Ascending aorta (tissue), 2 donors: ENCODE data around the gene ZFAND2B. TPM values are rescaled to one million over a fixed set of nuclear protein-coding genes. Genes with fewer than 3 reads are reported as not detected.
A peak's percentile ranks its signal among the peaks of the same experiment; 100 is the strongest.

Experiments
- DNase-seq, 2 donors: peaks; one replicate each; pipeline ENCODE4 v3.0.0-alpha.2; 2019; ENCODE audit warnings: low spot score in 2 of 2
- H3K27ac ChIP-seq, 2 donors: fragments of 200-600 bp; sonication (generic); one replicate each; pipeline ENCODE4 v1.5.1; 2016 to 2017; ENCODE audit warnings: mild to moderate bottlenecking in 1 of 2
- H3K27me3 ChIP-seq: fragments of 200-600 bp; sonication (generic); one replicate; pipeline ENCODE4 v1.5.1; 2017
- H3K36me3 ChIP-seq, 2 donors: fragments of 200-600 bp; sonication (generic); one replicate each; pipeline ENCODE4 v1.5.1; 2016
- H3K4me1 ChIP-seq, 2 donors: fragments of 200-600 bp; sonication (generic); one replicate each; pipeline ENCODE4 v1.5.1; 2016 to 2017; ENCODE audit warnings: mild to moderate bottlenecking in 1 of 2
- H3K4me3 ChIP-seq, 2 donors: fragments of 200-600 bp; sonication (generic); one replicate each; pipeline ENCODE4 v1.5.1; 2016 to 2017; ENCODE audit warnings: mild to moderate bottlenecking in 1 of 2
- H3K9me3 ChIP-seq, 2 donors: fragments of 200-600 bp; sonication (generic); one replicate each; pipeline ENCODE4 v1.5.1; 2016
- CTCF ChIP-seq, 3 experiments: fragments of 200-600 bp in 2 of 3; fragments of 450-650 bp in 1 of 3; sonication (generic) in 2 of 3; IDR thresholded peaks; one replicate each; pipeline ENCODE4 v1.5.1; 2016 to 2019; ENCODE audit warnings: antibody characterized with exemption in 3 of 3, mild to moderate bottlenecking in 1 of 3, moderate library complexity in 1 of 3
- intact Hi-C: fragments of 100-400 bp; cut with DNase I; formaldehyde crosslinking; loops from one replicate; pipeline ENCODE4 v1.15.1; 2023
- total RNA-seq: library from RNA; depleted of rRNA; stranded (reverse); fragments of >200 nt; gene quantifications from one replicate; pipeline ENCODE4 v1.1.0, GENCODE V29; 2016

The ZFAND2B gene
- total RNA-seq, 1 donor from 2014 or later: 225 TPM

DNA sequence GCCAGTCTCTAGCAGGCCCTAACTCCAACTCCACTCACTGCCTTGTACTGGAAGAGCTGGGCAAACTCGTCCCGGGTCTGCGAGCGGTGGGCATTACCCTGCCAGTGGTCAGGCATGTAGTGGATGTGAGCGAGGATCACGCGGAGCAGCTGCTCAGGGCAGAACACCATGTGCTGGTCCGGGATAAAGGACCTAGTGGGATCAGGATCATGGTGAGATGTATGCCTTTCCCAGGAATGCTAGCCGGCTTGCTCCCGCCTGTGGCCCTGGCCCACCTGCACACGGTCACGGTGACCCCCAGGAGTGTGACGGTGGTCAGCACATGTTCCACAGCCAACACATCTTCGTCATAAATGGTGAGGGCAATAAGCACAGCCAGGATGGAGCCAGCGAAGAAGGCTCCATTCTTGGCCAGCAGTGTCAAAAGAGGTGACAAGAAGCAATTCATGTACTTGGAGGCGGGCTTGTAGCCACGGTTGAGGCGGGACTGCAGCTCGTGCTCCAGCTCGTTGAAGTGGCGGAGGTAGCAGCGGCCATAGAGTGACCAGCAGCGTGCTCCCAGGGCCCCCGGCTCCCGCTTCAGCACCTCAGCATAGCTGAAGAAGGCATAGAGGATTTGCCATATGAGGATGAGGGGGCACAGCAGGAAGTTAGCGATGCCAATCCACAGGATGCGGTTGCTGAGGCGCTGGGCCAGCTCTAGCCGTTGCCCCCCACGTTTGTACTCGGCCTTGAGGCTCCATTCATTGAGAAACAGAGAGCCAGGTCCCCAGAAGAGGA is 17.4 kb downstream of the ZFAND2B start:
- Histone ChIP-seq H3K4me3 (no peak overlapping the region), H3K9me3 (no peaks in the 10 kb centered on the region), H3K36me3 (peaks cover 61 to 68% of the 10 kb centered on the region in 2 donors), H3K27me3 (no peaks in the 10 kb centered on the region), H3K27ac (no peak overlapping the region), H3K4me1 (peaks cover 11 to 24% of the 10 kb centered on the region in 2 donors)
- intact Hi-C loops: no loop called here
- no peak for DNase-seq
- TF ChIP-seq CTCF (IDR thresholded peaks at IDR 0.05): no peak

DNA sequence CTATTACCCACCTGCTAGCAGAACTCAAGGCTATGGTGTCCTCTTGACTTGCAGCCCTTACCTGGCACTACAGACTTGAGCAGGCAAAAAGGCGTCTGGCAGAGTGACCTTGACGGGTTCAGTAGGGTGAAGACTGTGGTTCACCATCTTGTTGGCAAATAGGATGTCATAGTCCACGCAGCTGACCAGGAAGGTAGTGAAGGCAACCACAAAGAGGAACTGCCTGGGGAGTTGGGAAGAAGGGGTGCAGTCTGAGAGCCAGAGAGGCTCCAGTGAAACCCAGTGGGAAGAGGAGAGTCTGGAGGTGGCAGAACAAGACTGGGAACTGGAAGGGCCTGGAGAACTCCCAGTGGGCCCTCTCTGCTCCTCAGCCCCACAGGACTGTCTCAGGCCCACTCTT is 18.8 kb downstream of the ZFAND2B start:
- no peak overlapping the region for H3K27ac ChIP-seq
- peaks cover 4 to 12% of the 10 kb centered on the region in 2 donors for H3K4me1 ChIP-seq
- peaks cover 54 to 62% of the 10 kb centered on the region in 2 donors for H3K36me3 ChIP-seq
- TF ChIP-seq CTCF (IDR thresholded peaks at IDR 0.05): no peak
- intact Hi-C loops: no loop called here
- no peak for DNase-seq
- no peak overlapping the region for H3K4me3 ChIP-seq
- H3K9me3 ChIP-seq: no peaks in the 10 kb centered on the region
- no peaks in the 10 kb centered on the region for H3K27me3 ChIP-seq

- Histone ChIP-seq H3K36me3 (peaks cover 32 to 44% of the 10 kb centered on the region in 2 donors), H3K27me3 (no peaks in the 10 kb centered on the region), H3K4me1 (peaks cover 4 to 23% of the 10 kb centered on the region in 2 donors), H3K9me3 (no peaks in the 10 kb centered on the region), H3K27ac (peak overlapping the region; percentile 93 to 97), H3K4me3 (peak overlapping the region; percentile 66 to 96)
- TF ChIP-seq CTCF (IDR thresholded peaks at IDR 0.05): no peak
- no peak for DNase-seq
- intact Hi-C loops: no loop called here
These were observed 21.7 kb downstream of the ZFAND2B start for GRCh38 chr2:219228041-219228910.

DNA sequence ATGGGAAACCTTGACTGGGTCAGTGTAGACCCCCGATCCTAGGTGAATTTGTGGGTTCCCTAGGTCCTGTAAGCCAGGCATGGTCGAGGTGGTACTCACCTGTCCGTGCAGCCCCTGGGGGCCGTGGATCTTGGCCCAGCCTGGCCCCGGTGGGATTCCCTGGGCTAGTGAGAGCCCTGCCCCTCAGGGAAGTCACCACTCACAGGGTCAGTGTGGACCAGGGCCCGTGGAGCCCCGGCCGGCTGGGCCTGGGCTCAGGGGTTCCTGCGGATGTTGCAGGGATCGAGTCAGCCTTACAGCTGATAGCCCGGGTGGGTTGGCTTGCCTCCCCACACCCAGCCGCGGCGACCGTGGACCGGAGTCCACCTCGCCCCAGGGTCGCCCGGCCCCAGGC is 22.3 kb downstream of the ZFAND2B start:
- Histone ChIP-seq H3K27ac (peak overlapping the region; percentile 93 to 97), H3K36me3 (peaks cover 32 to 44% of the 10 kb centered on the region in 2 donors), H3K27me3 (no peaks in the 10 kb centered on the region), H3K9me3 (no peaks in the 10 kb centered on the region), H3K4me1 (peaks cover 4 to 23% of the 10 kb centered on the region in 2 donors), H3K4me3 (peak overlapping the region; percentile 66 to 96)
- no peak for DNase-seq
- intact Hi-C loops: loop anchor here (1.0 kb wide), 5 partner anchors 10 to 65 kb away; partner anchors contain the start of genes CNPPD1, GLB1L, STK16 and ZFAND2B
- TF ChIP-seq CTCF (IDR thresholded peaks at IDR 0.05): no peak

DNA sequence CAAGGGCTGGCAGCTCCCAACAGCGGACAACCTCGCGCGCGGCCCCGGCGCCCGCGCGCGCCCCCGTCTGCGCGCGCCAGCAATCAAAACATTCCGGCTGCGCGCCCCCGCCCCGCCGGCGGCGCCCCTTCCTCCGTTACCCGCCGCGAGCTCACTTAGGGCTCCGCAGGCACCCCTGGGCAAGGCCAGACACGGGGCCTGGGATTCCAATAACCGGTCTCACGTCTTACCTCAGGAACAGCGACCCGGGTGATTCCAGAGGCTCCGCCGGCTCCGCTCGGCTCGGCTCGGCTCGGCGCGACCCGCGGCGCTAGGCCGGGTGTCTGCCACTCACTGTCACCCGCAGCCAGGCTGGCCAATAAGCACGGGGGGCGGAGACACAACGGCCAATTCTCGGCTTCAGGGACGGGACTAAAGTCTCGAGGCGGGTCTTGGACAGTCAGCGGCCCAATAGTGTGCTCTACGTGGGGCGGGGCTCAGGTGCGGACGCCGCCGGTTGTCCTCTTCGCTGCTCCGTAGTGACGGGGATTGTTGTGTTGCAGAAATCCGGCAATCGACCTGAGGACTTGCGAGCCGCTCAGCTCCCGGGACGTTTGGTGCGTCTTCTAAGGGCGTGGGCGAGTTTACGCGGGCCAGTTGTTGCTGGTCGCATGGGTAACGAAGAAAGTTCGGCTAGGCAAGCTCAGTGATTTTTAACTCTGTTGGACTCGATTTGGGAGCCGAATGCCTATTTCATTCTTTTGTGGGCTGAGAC is 22.9 kb downstream of the ZFAND2B start, which contains the start of the genes ANKZF1 and ATG9A:
Gene ANKZF1, plus strand, starts transcription at position 502 of the 754 bp plus-strand sequence. CDS start 452 bp downstream, outside the sequence.
Gene ATG9A, minus strand, starts transcription at position 332 of the 754 bp plus-strand sequence. CDS start 1,612 bp downstream, outside the sequence.
- intact Hi-C loops: loop anchor here (1.0 kb wide), 5 partner anchors 10 to 65 kb away; partner anchors contain the start of genes CNPPD1, GLB1L, STK16 and ZFAND2B
- H3K4me1 ChIP-seq: peaks cover 4 to 23% of the 10 kb centered on the region in 2 donors
- peak; percentile 98 to 99 for DNase-seq
- H3K27ac ChIP-seq: peak within 1 kb of the TSS; percentile 93 to 97
- no peaks in the 10 kb centered on the region for H3K27me3 ChIP-seq
- TF ChIP-seq CTCF (IDR thresholded peaks at IDR 0.05): no peak
- H3K4me3 ChIP-seq: peak within 1 kb of the TSS; percentile 66 to 96
- peaks cover 32 to 44% of the 10 kb centered on the region in 2 donors for H3K36me3 ChIP-seq
- no peaks in the 10 kb centered on the region for H3K9me3 ChIP-seq
